ENCODE results near the gene KAZN. TPM values are rescaled to one million over a fixed set of nuclear protein-coding genes. Genes with fewer than 3 reads are reported as not detected.

Gene KAZN
- total RNA-seq, 1 donor from 2014 or later = 2.2 TPM

- ATAC-seq = no peak
- intact Hi-C loops (cut with micrococcal nuclease) = no loop called here
Observed at GRCh38 chr1:14800014-14800413, 201.5 kb downstream of the KAZN start.

GRCh38 chr1:14800500-14801076 is 202.1 kb downstream of the KAZN start:
- ATAC-seq (no peak), DNase-seq (no peak)
- intact Hi-C loops (cut with micrococcal nuclease) = no loop called here

More at GRCh38 chr1:14800014-14800413, 201.5 kb downstream of the KAZN start:
- DNase-seq = no peak

GRCh38 chr1:14803002-14803789 is 204.7 kb downstream of the KAZN start:
- no peak for DNase-seq
- ATAC-seq = no peak
- intact Hi-C loops (cut with micrococcal nuclease) = no loop called here

- ATAC-seq = no peak
- intact Hi-C loops (cut with micrococcal nuclease) = no loop called here
Observed at GRCh38 chr1:14804626-14805025, 206.1 kb downstream of the KAZN start.

GRCh38 chr1:14806772-14807171 is 208.3 kb downstream of the KAZN start:
- DNase-seq (no peak), ATAC-seq (no peak)
- intact Hi-C loops (cut with micrococcal nuclease) = no loop called here

More at GRCh38 chr1:14804626-14805025, 206.1 kb downstream of the KAZN start:
- no peak for DNase-seq

- intact Hi-C loops (cut with micrococcal nuclease) = no loop called here
- no peak for ATAC-seq
Observed at GRCh38 chr1:14808768-14809167, 210.3 kb downstream of the KAZN start.

GRCh38 chr1:14809191-14809981 is 210.9 kb downstream of the KAZN start:
- ATAC-seq (no peak), DNase-seq (no peak)
- intact Hi-C loops (cut with micrococcal nuclease) = no loop called here

More at GRCh38 chr1:14808768-14809167, 210.3 kb downstream of the KAZN start:
- no peak for DNase-seq

GRCh38 chr1:14810595-14811361 is 212.3 kb downstream of the KAZN start:
- DNase-seq (no peak), ATAC-seq (no peak)
- intact Hi-C loops (cut with micrococcal nuclease) = no loop called here

- no peak for DNase-seq
- intact Hi-C loops (cut with micrococcal nuclease) = no loop called here
- ATAC-seq = no peak
Observed at GRCh38 chr1:14811573-14811972, 213.1 kb downstream of the KAZN start.

GRCh38 chr1:14812189-14812588 is 213.7 kb downstream of the KAZN start:
- intact Hi-C loops (cut with micrococcal nuclease) = no loop called here
- DNase-seq (no peak), ATAC-seq (no peak)

- no peak for ATAC-seq
- intact Hi-C loops (cut with micrococcal nuclease) = no loop called here
- no peak for DNase-seq
Observed at GRCh38 chr1:14815175-14815877, 216.8 kb downstream of the KAZN start.

GRCh38 chr1:14817223-14818170 is 219.0 kb downstream of the KAZN start:
- ATAC-seq (no peak), DNase-seq (no peak)
- intact Hi-C loops (cut with micrococcal nuclease) = no loop called here

- intact Hi-C loops (cut with micrococcal nuclease) = no loop called here
- DNase-seq (no peak), ATAC-seq (no peak)
Observed at GRCh38 chr1:14820295-14821085, 222.0 kb downstream of the KAZN start.

- intact Hi-C loops (cut with micrococcal nuclease) = no loop called here
- DNase-seq (no peak), ATAC-seq (no peak)
Observed at GRCh38 chr1:14822493-14822892, 224.0 kb downstream of the KAZN start.

GRCh38 chr1:14822996-14823395 is 224.5 kb downstream of the KAZN start:
- intact Hi-C loops (cut with micrococcal nuclease) = no loop called here
- ATAC-seq = no peak
- DNase-seq = no peak

- ATAC-seq = no peak
- no peak for DNase-seq
- intact Hi-C loops (cut with micrococcal nuclease) = no loop called here
Observed at GRCh38 chr1:14824314-14824915, 225.9 kb downstream of the KAZN start.

- intact Hi-C loops (cut with micrococcal nuclease) = no loop called here
- DNase-seq = no peak
- no peak for ATAC-seq
Observed at GRCh38 chr1:14825396-14825795, 226.9 kb downstream of the KAZN start.
